Gastrocnemius medialis (tissue), 4 donors: ENCODE data around the gene VAMP8. TPM values are rescaled to one million over a fixed set of nuclear protein-coding genes. Genes with fewer than 3 reads are reported as not detected.
"Not testable (repeated sequence)": the region's sequence is repeated elsewhere in the genome, so short reads cannot be mapped to it uniquely, and the experiment has no call there.

ENCODE experiments used
- ATAC-seq, 2 donors: fragments of 150-250 bp; one replicate each; pipeline ENCODE4 v1.9.1; 2016
- DNase-seq, 2 donors: peaks; one replicate each; pipeline ENCODE4 v3.0.0-alpha.2; 2019
- H3K27ac ChIP-seq, 4 donors: fragments of 200-600 bp; sonication (generic); 1 replicate in 1 of 4; 2 replicates in 3 of 4; pipeline ENCODE4 v1.5.1; 2016 to 2018; ENCODE audit warnings: mild to moderate bottlenecking in 2 of 4, moderate library complexity in 1 of 4
- H3K27me3 ChIP-seq, 3 donors: fragments of 200-600 bp; sonication (generic) in 2 of 3; 1 replicate in 1 of 3; 2 replicates in 2 of 3; pipeline versions ENCODE4 v1.5.1 to v1.6.0; 2016 to 2019; ENCODE audit warnings: mild to moderate bottlenecking in 1 of 3, moderate library complexity in 1 of 3
- H3K36me3 ChIP-seq, 2 donors: fragments of 200-600 bp; sonication (generic) in 1 of 2; one replicate each; pipeline ENCODE4 v1.5.1; 2017 to 2018
- H3K4me1 ChIP-seq, 2 donors: fragments of 200-600 bp; sonication (generic) in 1 of 2; one replicate each; pipeline ENCODE4 v1.5.1; 2016 to 2017; ENCODE audit warnings: mild to moderate bottlenecking in 2 of 2
- H3K4me3 ChIP-seq, 4 donors: fragments of 200-600 bp; sonication (generic) in 3 of 4; 1 replicate in 1 of 4; 2 replicates in 3 of 4; pipeline ENCODE4 v1.5.1; 2016 to 2019; ENCODE audit warnings: mild to moderate bottlenecking in 2 of 4
- H3K9me3 ChIP-seq, 3 donors: fragments of 200-600 bp; sonication (generic) in 2 of 3; 1 replicate in 1 of 3; 2 replicates in 2 of 3; pipeline ENCODE4 v1.5.1; 2016 to 2019
- POLR2A ChIP-seq, 2 donors: fragments of 450-650 bp; IDR thresholded peaks; one replicate each; pipeline ENCODE4 v1.6.1; 2017; ENCODE audit warnings: antibody characterized with exemption in 2 of 2, mild to moderate bottlenecking in 2 of 2, moderate library complexity in 2 of 2
- in situ Hi-C, 4 donors: fragments of 200-750 bp; cut with MboI; loops; one replicate each; pipeline versions ENCODE4 v1.15.0 to v1.8.0; 2017; ENCODE audit warnings: low sequenced_read_pairs in 4 of 4
- intact Hi-C: fragments of 100-400 bp; cut with DNase I; formaldehyde crosslinking; loops from one replicate; pipeline ENCODE4 v1.15.1; 2023; ENCODE audit warnings: low total_unique reads
- total RNA-seq, 4 donors: library from RNA; depleted of rRNA; stranded (reverse); fragments of >200 nt; gene quantifications; one replicate each; pipeline versions ENCODE4 v1.1.0 to v1.2.3, GENCODE V29; 2016
- TF ChIP-seq, protein P1 (sequence below), 5 experiments: fragments of 450-650 bp in 3 of 5; fragments of 200-600 bp in 2 of 5; sonication (generic) in 2 of 5; IDR thresholded peaks in 4 of 5; conservative IDR thresholded peaks in 1 of 5; 1 replicate in 4 of 5; 2 replicates in 1 of 5; pipeline ENCODE4 v1.5.1; 2016 to 2019; ENCODE audit warnings: antibody characterized with exemption in 5 of 5, mild to moderate bottlenecking in 3 of 5, moderate library complexity in 3 of 5

The VAMP8 gene
- total RNA-seq, 4 donors from 2014 or later: 5.3 to 12.1 (median 7.1) TPM

DNA sequence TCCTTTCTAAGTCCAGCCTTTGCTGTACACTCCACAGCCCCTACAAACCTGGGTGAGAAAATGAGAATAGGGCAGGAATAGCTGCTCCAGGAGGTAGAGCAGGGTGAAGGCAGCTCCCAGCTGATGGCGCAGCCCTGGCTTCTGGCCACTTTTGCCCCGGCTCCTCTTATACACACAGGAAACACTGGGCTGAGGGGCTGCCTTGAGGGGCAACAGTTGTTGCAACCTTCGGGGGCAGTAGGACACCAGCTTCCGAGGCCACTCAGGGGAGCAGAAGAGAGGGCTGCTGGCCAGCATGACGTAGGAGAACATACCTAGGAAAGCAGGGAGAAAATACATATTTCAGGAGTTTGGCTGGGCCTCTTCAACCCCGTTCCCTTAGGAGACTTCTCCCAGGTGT is 24.2 kb upstream of the VAMP8 start:
- Histone ChIP-seq H3K36me3 (peaks cover 0 to 44% of the 10 kb centered on the region in 2 donors), H3K4me1 (peaks cover 5 to 13% of the 10 kb centered on the region in 2 donors), H3K4me3 (no peak overlapping the region), H3K27me3 (no peaks in the 10 kb centered on the region), H3K27ac (no peak overlapping the region), H3K9me3 (no peaks in the 10 kb centered on the region)
- in situ Hi-C loops (loop anchor here in 2 of 4 donors (5.0 kb wide), 1 partner anchor 131 kb away; no protein-coding TSS in a partner anchor), intact Hi-C loops (no loop called here)
- ATAC-seq: no peak
- no peak for DNase-seq
- TF ChIP-seq POLR2A (IDR thresholded peaks at IDR 0.05): no peak
- TF ChIP-seq, protein P1, sequence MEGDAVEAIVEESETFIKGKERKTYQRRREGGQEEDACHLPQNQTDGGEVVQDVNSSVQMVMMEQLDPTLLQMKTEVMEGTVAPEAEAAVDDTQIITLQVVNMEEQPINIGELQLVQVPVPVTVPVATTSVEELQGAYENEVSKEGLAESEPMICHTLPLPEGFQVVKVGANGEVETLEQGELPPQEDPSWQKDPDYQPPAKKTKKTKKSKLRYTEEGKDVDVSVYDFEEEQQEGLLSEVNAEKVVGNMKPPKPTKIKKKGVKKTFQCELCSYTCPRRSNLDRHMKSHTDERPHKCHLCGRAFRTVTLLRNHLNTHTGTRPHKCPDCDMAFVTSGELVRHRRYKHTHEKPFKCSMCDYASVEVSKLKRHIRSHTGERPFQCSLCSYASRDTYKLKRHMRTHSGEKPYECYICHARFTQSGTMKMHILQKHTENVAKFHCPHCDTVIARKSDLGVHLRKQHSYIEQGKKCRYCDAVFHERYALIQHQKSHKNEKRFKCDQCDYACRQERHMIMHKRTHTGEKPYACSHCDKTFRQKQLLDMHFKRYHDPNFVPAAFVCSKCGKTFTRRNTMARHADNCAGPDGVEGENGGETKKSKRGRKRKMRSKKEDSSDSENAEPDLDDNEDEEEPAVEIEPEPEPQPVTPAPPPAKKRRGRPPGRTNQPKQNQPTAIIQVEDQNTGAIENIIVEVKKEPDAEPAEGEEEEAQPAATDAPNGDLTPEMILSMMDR (IDR thresholded peaks at IDR 0.05 in 4 of 5, conservative IDR thresholded peaks at IDR 0.05 in 1 of 5): no peak

DNA sequence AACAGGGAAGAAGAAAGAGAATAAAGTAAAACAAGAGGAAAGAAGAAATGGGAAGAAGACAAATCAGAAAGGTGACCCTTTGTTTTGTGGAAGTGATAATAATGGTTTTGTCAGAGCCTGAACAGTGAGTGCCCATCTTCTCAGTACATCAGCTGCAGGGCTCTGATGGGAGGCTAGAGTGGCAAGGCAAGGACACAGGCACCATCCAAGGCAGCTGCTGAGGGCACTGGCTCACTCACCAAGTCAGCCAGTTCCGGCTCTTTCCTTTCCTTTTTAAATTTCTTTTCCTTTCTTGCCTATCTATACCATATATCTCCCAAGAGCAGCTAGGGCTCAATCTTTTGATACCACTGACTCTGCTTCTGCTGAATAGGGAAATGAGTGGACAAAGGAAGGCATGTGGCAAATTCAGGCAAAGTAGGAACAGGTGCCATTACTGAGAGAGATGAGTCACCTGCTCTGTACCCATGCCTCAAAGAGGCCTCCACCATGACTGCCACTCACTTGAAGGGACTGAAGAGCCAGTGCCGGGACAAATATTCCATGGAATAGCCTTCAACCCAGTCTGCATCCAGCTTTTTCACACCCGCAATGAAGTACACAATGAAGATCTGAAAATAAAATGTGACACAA is 22.3 kb upstream of the VAMP8 start:
- peaks cover 0 to 51% of the 10 kb centered on the region in 2 donors for H3K36me3 ChIP-seq
- DNase-seq (no peak), ATAC-seq (peak in 1 of 2 donors; percentile 30)
- TF ChIP-seq, protein P1 (IDR thresholded peaks at IDR 0.05 in 4 of 5, conservative IDR thresholded peaks at IDR 0.05 in 1 of 5): no peak
- TF ChIP-seq POLR2A (IDR thresholded peaks at IDR 0.05): no peak
- in situ Hi-C loops: loop anchor here in 3 of 4 donors (5.0 kb wide), 1 partner anchor 133 kb away; no protein-coding TSS in a partner anchor
- H3K4me1 ChIP-seq: peaks cover 10 to 11% of the 10 kb centered on the region in 2 donors
- no peaks in the 10 kb centered on the region for H3K27me3 ChIP-seq
- no peaks in the 10 kb centered on the region for H3K9me3 ChIP-seq
- intact Hi-C loops: no loop called here
- H3K27ac ChIP-seq: peak overlapping the region; percentile 25 to 54 (median 45)
- no peak overlapping the region for H3K4me3 ChIP-seq

DNA sequence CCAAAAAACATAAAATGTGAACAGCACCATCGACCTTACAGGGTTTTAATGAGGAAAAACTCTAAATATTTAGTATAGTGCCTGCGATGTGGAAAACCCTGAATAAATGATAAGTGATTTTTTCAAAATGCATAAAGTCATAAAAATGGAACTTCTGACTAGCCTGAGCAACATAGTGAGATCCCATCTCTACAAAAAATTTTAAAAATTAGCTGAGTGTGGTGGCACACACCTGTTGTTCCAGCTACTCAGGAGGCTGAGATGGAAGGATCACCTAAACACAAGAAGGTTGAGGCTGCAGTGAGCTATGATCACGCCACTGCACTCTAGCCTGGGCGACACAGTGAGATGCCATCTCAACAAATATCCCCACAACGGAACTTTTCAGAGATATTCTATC is 20.3 kb upstream of the VAMP8 start:
- H3K36me3 ChIP-seq: peaks cover 0 to 51% of the 10 kb centered on the region in 2 donors
- H3K27ac ChIP-seq: no peak overlapping the region
- peaks cover 18 to 22% of the 10 kb centered on the region in 2 donors for H3K4me1 ChIP-seq
- intact Hi-C loops (no loop called here), in situ Hi-C loops (loop anchor here in 1 of 4 donors (5.0 kb wide), 1 partner anchor 135 kb away; no protein-coding TSS in a partner anchor)
- H3K27me3 ChIP-seq: no peaks in the 10 kb centered on the region
- DNase-seq: no peak
- no peaks in the 10 kb centered on the region for H3K9me3 ChIP-seq
- no peak for TF ChIP-seq POLR2A (IDR thresholded peaks at IDR 0.05)
- TF ChIP-seq, protein P1 (IDR thresholded peaks at IDR 0.05 in 4 of 5, conservative IDR thresholded peaks at IDR 0.05 in 1 of 5): no peak
- H3K4me3 ChIP-seq: no peak overlapping the region
- ATAC-seq: no peak

DNA sequence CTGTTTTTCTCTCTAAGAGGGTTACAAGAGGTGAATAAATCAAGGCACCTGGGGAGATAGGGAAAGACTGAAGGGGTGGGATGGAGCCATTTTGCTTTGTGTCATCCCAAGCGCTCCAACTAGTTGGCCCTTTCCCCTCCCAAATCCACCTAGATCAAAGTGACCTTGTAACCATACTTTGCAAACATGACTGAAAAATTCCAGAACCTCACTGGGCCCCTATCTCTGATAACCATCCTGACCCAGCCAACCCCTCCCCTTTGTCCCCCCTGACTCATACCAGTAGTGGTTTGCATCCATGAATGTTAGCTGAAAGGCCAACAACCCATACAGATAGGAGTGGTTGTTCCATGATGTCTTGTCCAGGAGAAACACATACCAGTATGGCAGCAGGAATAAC is 19.2 kb upstream of the VAMP8 start:
- in situ Hi-C loops (loop anchor here in 1 of 4 donors (5.0 kb wide), 1 partner anchor 136 kb away; no protein-coding TSS in a partner anchor), intact Hi-C loops (no loop called here)
- H3K36me3 ChIP-seq: peaks cover 0 to 42% of the 10 kb centered on the region in 2 donors
- H3K27me3 ChIP-seq: no peaks in the 10 kb centered on the region
- H3K4me1 ChIP-seq: peaks cover 22 to 24% of the 10 kb centered on the region in 2 donors
- no peak overlapping the region for H3K27ac ChIP-seq
- H3K9me3 ChIP-seq: no peaks in the 10 kb centered on the region
- TF ChIP-seq, protein P1 (IDR thresholded peaks at IDR 0.05 in 4 of 5, conservative IDR thresholded peaks at IDR 0.05 in 1 of 5): no peak
- TF ChIP-seq POLR2A (IDR thresholded peaks at IDR 0.05): no peak
- DNase-seq (no peak), ATAC-seq (no peak)
- no peak overlapping the region for H3K4me3 ChIP-seq

DNA sequence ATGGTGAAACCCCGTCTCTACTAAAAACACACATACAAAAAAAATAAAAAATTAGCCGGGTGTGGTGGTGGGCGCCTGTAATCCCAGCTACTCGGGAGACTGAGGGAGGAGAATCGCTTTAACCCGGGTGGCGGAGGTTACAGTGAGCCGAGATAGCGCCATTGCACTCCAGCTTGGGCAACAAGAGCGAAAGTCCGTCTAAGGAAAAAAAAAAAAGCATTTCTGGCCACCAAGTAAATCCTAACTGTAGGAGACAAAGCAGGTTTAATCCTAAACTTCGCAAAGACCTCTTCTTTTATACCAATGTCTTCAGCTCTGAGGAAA is 17.0 kb upstream of the VAMP8 start:
- peaks cover 22 to 24% of the 10 kb centered on the region in 2 donors for H3K4me1 ChIP-seq
- H3K9me3 ChIP-seq, ATAC-seq, in situ Hi-C loops, H3K27me3 ChIP-seq, DNase-seq: not testable (repeated sequence)
- H3K27ac ChIP-seq: peak overlapping the region in 3 of 4 donors; percentile 91 to 95 (median 91)
- intact Hi-C loops: loop anchor here (5.0 kb wide), 1 partner anchor 42 kb away; the partner anchor contains the start of gene TMEM150A
- peak overlapping the region; percentile 69 to 93 (median 90) for H3K4me3 ChIP-seq
- H3K36me3 ChIP-seq: peaks cover 0 to 22% of the 10 kb centered on the region in 2 donors
